ENCODE results near the gene TSPAN15. TPM values are rescaled to one million over a fixed set of nuclear protein-coding genes. Genes with fewer than 3 reads are reported as not detected.
A peak's percentile ranks its signal among the peaks of the same experiment; 100 is the strongest.

TSPAN15 gene
- total RNA-seq, 8 experiments from 2014 or later, result 3.1 to 60.5 (median 6.6) TPM

GRCh38 chr10:69464401-69464800 is 13.1 kb downstream of the TSPAN15 start:
- no peak for ATAC-seq (replicated peaks in 6 of 8)
- 60 to 100% (median 86%) methylated on average over 1 to 2 of the region's 7 CpGs; no CpG with 5 or more reads in 6 of the 10 experiments for WGBS, 10 experiments
- in situ Hi-C loops (cut with MboI; ENCODE audit: low pct_unique_long_range_greater_than_20kb in 2 of 9, low sequenced_read_pairs in 9 of 9, unreplicated experiment in 9 of 9), result no loop called here
- H3K4me3 ChIP-seq, result no peak overlapping the region
- no peaks in the 10 kb centered on the region for H3K4me1 ChIP-seq (replicated peaks in 1 of 2)
- H3K27ac ChIP-seq, result no peak overlapping the region

GRCh38 chr10:69464801-69465401 is 13.6 kb downstream of the TSPAN15 start:
- Histone ChIP-seq H3K4me1 (replicated peaks in 1 of 2) (no peaks in the 10 kb centered on the region), H3K4me3 (no peak overlapping the region), H3K27ac (no peak overlapping the region)
- 40 to 80% (median 60%) methylated on average over 1 of the region's 2 CpGs; no CpG with 5 or more reads in 7 of the 10 experiments for WGBS, 10 experiments
- in situ Hi-C loops (cut with MboI; ENCODE audit: low pct_unique_long_range_greater_than_20kb in 2 of 9, low sequenced_read_pairs in 9 of 9, unreplicated experiment in 9 of 9), result no loop called here
- ATAC-seq (replicated peaks in 6 of 8), result peak in 3 of 8 experiments; percentile 30 to 83 (median 78)

- H3K27ac ChIP-seq, result no peak overlapping the region
- WGBS, 10 experiments, result 88 to 100% (median 95%) methylated on average over 3 to 7 of the region's 9 CpGs; no CpG with 5 or more reads in 2 of the 10 experiments
- no peak for ATAC-seq (replicated peaks in 6 of 8)
Observed at GRCh38 chr10:69465457-69466157, 14.3 kb downstream of the TSPAN15 start.

GRCh38 chr10:69466158-69466490 is 14.9 kb downstream of the TSPAN15 start:
- in situ Hi-C loops (cut with MboI; ENCODE audit: low pct_unique_long_range_greater_than_20kb in 2 of 9, low sequenced_read_pairs in 9 of 9, unreplicated experiment in 9 of 9), result no loop called here
- no peak for ATAC-seq (replicated peaks in 6 of 8)
- 50 to 100% (median 62%) methylated on average over 2 to 4 of the region's 5 CpGs; no CpG with 5 or more reads in 6 of the 10 experiments for WGBS, 10 experiments
- H3K4me3 ChIP-seq, result no peak overlapping the region
- no peak overlapping the region for H3K27ac ChIP-seq
- H3K4me1 ChIP-seq (replicated peaks in 1 of 2), result no peaks in the 10 kb centered on the region

More at GRCh38 chr10:69465457-69466157, 14.3 kb downstream of the TSPAN15 start:
- in situ Hi-C loops (cut with MboI; ENCODE audit: low pct_unique_long_range_greater_than_20kb in 2 of 9, low sequenced_read_pairs in 9 of 9, unreplicated experiment in 9 of 9), result no loop called here
- H3K4me1 ChIP-seq (replicated peaks in 1 of 2), result no peaks in the 10 kb centered on the region
- H3K4me3 ChIP-seq, result no peak overlapping the region

GRCh38 chr10:69466689-69467088 is 15.4 kb downstream of the TSPAN15 start:
- no peaks in the 10 kb centered on the region for H3K4me1 ChIP-seq (replicated peaks in 1 of 2)
- ATAC-seq (replicated peaks in 6 of 8), result no peak

GRCh38 chr10:69467928-69468750 is 16.9 kb downstream of the TSPAN15 start:
- no peak for ATAC-seq (replicated peaks in 6 of 8)
- no peak overlapping the region for H3K27ac ChIP-seq
- in situ Hi-C loops (cut with MboI; ENCODE audit: low pct_unique_long_range_greater_than_20kb in 2 of 9, low sequenced_read_pairs in 9 of 9, unreplicated experiment in 9 of 9), result no loop called here

More at GRCh38 chr10:69466689-69467088, 15.4 kb downstream of the TSPAN15 start:
- no peak overlapping the region for H3K4me3 ChIP-seq
- WGBS, 10 experiments, result 33 to 100% (median 97%) methylated on average over 1 to 6 of the region's 10 CpGs; no CpG with 5 or more reads in 5 of the 10 experiments
- in situ Hi-C loops (cut with MboI; ENCODE audit: low pct_unique_long_range_greater_than_20kb in 2 of 9, low sequenced_read_pairs in 9 of 9, unreplicated experiment in 9 of 9), result no loop called here
- H3K27ac ChIP-seq, result no peak overlapping the region

GRCh38 chr10:69468751-69469089 is 17.5 kb downstream of the TSPAN15 start:
- in situ Hi-C loops (cut with MboI; ENCODE audit: low pct_unique_long_range_greater_than_20kb in 2 of 9, low sequenced_read_pairs in 9 of 9, unreplicated experiment in 9 of 9), result no loop called here
- Histone ChIP-seq H3K4me3 (no peak overlapping the region), H3K27ac (no peak overlapping the region), H3K4me1 (replicated peaks in 1 of 2) (no peaks in the 10 kb centered on the region)
- ATAC-seq (replicated peaks in 6 of 8), result no peak
- WGBS, 10 experiments, result 33 to 80% (median 78%) methylated on average over 1 to 4 of the region's 5 CpGs; no CpG with 5 or more reads in 5 of the 10 experiments

More at GRCh38 chr10:69467928-69468750, 16.9 kb downstream of the TSPAN15 start:
- Histone ChIP-seq H3K4me1 (replicated peaks in 1 of 2) (no peaks in the 10 kb centered on the region), H3K4me3 (no peak overlapping the region)
- 46 to 100% (median 80%) methylated on average over 1 to 9 of the region's 13 CpGs; no CpG with 5 or more reads in 1 of the 10 experiments for WGBS, 10 experiments

- no peak overlapping the region for H3K27ac ChIP-seq
- H3K4me1 ChIP-seq (replicated peaks in 1 of 2), result no peaks in the 10 kb centered on the region
- no peak overlapping the region for H3K4me3 ChIP-seq
- 86 to 100% (median 93%) methylated on average over 1 of the region's 1 CpG; no CpG with 5 or more reads in 6 of the 10 experiments for WGBS, 10 experiments
- no peak for ATAC-seq (replicated peaks in 6 of 8)
- in situ Hi-C loops (cut with MboI; ENCODE audit: low pct_unique_long_range_greater_than_20kb in 2 of 9, low sequenced_read_pairs in 9 of 9, unreplicated experiment in 9 of 9), result no loop called here
Observed at GRCh38 chr10:69469976-69470375, 18.7 kb downstream of the TSPAN15 start.

GRCh38 chr10:69470463-69471384 is 19.5 kb downstream of the TSPAN15 start:
- ATAC-seq (replicated peaks in 6 of 8), result no peak
- in situ Hi-C loops (cut with MboI; ENCODE audit: low pct_unique_long_range_greater_than_20kb in 2 of 9, low sequenced_read_pairs in 9 of 9, unreplicated experiment in 9 of 9), result no loop called here
- WGBS, 10 experiments, result 27 to 100% (median 83%) methylated on average over 1 to 5 of the region's 8 CpGs; no CpG with 5 or more reads in 1 of the 10 experiments
- Histone ChIP-seq H3K4me3 (no peak overlapping the region), H3K27ac (no peak overlapping the region), H3K4me1 (replicated peaks in 1 of 2) (no peaks in the 10 kb centered on the region)

- Histone ChIP-seq H3K27ac (no peak overlapping the region), H3K4me3 (no peak overlapping the region), H3K4me1 (replicated peaks in 1 of 2) (no peaks in the 10 kb centered on the region)
- ATAC-seq (replicated peaks in 6 of 8), result no peak
- in situ Hi-C loops (cut with MboI; ENCODE audit: low pct_unique_long_range_greater_than_20kb in 2 of 9, low sequenced_read_pairs in 9 of 9, unreplicated experiment in 9 of 9), result no loop called here
- 59 to 100% (median 90%) methylated on average over 1 to 4 of the region's 4 CpGs; no CpG with 5 or more reads in 3 of the 10 experiments for WGBS, 10 experiments
Observed at GRCh38 chr10:69472142-69472541, 20.9 kb downstream of the TSPAN15 start.

GRCh38 chr10:69472544-69472943 is 21.3 kb downstream of the TSPAN15 start:
- 63 to 95% (median 81%) methylated on average over 1 to 4 of the region's 4 CpGs; no CpG with 5 or more reads in 4 of the 10 experiments for WGBS, 10 experiments
- no peak overlapping the region for H3K27ac ChIP-seq
- no peak for ATAC-seq (replicated peaks in 6 of 8)

GRCh38 chr10:69473304-69473990 is 22.2 kb downstream of the TSPAN15 start:
- Histone ChIP-seq H3K4me3 (no peak overlapping the region), H3K27ac (no peak overlapping the region), H3K4me1 (replicated peaks in 1 of 2) (no peaks in the 10 kb centered on the region)
- 43 to 80% (median 69%) methylated on average over 1 to 3 of the region's 10 CpGs; no CpG with 5 or more reads in 5 of the 10 experiments for WGBS, 10 experiments
- ATAC-seq (replicated peaks in 6 of 8), result no peak
- in situ Hi-C loops (cut with MboI; ENCODE audit: low pct_unique_long_range_greater_than_20kb in 2 of 9, low sequenced_read_pairs in 9 of 9, unreplicated experiment in 9 of 9), result no loop called here

More at GRCh38 chr10:69472544-69472943, 21.3 kb downstream of the TSPAN15 start:
- Histone ChIP-seq H3K4me1 (replicated peaks in 1 of 2) (no peaks in the 10 kb centered on the region), H3K4me3 (no peak overlapping the region)
- in situ Hi-C loops (cut with MboI; ENCODE audit: low pct_unique_long_range_greater_than_20kb in 2 of 9, low sequenced_read_pairs in 9 of 9, unreplicated experiment in 9 of 9), result no loop called here
